GM12872 (cell line): ENCODE measurements around the gene XRCC3.

Experiments used
- TF ChIP-seq, protein P1 (sequence below): IDR thresholded peaks from 3 replicates; pipeline ENCODE4 v1.5.1; 2011; ENCODE audit warnings: low read depth, mild to moderate bottlenecking, low read length, moderate library complexity; ENCODE audit not compliant: insufficient read depth

Gene XRCC3

DNA sequence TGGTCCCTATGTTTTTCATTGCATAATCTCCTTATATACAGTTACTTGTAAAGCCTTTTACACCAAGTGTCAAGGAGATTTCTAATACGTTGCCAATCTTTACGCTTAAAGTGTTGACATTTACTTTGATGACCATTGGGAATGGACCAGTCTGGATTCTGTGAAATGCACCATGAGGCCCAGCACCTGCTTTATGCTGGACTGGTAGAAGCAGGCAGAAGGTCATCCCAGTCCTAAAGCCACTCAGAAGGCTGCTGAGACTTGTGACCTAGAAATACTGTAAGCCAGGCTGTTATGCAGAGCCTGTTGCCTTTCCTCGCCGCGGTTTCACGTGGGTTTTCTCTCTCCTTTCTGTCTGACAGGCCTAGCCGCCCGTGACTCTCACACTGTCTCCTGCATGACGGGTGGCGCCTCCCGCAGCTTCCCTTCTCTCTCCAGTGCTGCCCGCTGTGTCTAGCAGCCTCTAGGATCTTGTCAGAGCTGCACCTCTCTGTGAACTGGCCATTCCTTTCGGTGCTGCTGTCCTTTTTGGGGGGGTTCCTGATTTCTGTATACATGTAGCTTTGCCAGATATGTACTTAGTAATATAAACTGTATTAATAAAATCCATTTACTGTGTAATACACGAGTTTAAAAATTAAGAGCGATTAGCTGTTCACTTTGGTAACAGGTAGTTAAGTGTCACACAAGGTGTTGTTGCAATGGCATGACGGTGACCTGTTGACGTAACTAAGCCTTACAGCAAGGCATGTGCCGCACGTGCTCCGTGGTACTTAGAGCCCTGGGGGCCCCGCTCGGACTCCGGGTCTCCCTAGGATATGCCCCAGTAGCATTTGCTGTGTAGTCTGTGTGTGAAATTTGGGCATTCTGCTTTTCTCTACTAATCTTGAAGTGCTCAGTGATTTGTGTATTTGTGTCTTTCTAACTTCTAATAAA lies 29.7 kb downstream of the XRCC3 start:
- TF ChIP-seq, protein P1, sequence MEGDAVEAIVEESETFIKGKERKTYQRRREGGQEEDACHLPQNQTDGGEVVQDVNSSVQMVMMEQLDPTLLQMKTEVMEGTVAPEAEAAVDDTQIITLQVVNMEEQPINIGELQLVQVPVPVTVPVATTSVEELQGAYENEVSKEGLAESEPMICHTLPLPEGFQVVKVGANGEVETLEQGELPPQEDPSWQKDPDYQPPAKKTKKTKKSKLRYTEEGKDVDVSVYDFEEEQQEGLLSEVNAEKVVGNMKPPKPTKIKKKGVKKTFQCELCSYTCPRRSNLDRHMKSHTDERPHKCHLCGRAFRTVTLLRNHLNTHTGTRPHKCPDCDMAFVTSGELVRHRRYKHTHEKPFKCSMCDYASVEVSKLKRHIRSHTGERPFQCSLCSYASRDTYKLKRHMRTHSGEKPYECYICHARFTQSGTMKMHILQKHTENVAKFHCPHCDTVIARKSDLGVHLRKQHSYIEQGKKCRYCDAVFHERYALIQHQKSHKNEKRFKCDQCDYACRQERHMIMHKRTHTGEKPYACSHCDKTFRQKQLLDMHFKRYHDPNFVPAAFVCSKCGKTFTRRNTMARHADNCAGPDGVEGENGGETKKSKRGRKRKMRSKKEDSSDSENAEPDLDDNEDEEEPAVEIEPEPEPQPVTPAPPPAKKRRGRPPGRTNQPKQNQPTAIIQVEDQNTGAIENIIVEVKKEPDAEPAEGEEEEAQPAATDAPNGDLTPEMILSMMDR, result no peak

DNA sequence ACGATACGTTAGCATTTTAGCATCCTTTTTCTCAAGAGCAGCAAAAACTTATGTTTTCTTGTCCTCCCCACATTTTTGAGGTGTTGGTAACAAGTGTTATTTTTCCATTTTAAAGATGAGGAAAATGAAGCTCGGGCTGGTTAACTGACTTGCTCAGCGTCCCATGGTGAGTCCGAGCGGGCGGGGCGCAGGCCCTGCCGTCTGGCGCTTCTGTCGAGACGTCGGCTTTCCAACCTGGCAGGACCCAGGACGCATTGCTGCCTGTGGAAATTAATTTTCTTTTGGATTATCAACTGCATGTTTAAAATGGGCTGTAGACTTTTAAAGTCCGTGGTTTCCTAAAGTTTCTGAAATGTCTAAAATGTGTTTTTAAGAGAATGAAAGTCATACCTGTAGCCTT lies 30.4 kb downstream of the XRCC3 start:
- TF ChIP-seq, protein P1, result no peak

DNA sequence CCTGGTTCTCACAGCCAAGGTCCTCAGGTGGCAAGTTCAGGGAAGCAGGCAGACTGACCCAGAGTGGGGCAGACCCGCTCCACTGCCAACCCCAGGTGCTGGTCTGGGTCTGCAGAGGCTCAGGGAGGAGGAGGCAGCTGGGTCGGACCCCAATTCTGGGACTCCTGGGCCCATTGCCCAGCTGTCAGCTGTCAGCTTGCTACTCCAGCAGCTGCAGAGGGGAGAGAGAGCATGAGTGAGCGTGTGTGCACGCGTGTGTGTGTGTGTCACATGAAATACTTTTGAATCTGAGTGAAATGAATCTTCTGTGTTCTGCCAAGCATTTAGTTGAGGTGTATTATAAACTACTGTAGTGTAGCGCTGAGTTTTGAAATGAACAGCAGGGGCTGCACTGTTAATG lies 30.8 kb downstream of the XRCC3 start:
- TF ChIP-seq, protein P1, result no peak

DNA sequence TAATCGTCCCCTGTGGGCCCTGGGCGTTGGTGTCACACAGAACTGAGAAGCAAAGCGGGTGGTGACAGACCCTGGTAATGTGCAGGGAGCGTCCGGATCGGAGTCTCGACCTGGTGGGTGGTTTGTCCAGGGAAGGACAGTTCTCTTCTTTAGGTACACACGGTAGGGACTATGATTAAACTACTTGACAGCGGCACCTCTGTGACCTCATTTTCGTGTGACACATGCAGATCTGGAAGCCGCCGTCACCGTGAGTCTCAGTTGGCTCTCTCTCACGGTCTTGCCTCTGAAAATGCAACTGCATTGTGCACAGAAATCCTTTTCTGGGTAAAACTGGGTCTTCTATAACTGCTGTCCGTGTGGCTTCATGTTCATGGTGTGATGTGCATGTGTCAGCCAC lies 32.1 kb downstream of the XRCC3 start:
- TF ChIP-seq, protein P1, result no peak

DNA sequence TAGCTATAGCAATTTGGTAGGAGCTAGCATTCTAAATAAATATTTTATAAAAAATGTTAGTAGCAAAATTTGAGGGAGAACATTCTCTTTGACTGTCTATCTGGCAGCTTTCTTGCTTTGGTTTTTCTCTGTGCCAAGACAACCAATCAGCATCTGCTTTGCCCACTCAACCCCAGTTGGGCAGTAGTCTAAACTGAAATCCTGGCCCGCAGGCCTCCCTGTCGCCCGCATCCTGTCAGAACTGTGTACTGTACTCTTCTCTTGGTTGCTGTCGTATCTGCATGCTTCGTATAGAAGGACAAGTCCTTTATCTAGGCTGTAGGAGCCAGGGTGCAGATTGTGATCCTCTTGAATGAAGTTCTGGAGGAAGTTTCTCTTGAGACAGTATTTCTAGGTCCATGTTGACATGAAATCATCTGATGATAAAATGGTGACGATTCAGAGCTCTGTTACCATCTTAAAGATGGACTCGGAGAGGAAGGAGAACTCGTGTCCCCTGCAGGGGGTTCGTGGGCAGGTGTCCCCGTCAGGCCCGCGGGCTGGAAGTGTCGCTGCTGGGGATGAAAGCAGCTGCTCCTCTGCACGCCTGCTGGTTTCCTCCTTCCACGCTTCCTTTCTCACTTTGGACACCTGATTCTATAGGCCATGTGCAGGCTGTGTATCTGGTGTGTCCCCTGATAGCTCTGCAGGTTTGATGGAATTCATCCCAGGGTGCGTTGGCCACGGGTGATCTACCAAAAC lies 34.6 kb downstream of the XRCC3 start:
- TF ChIP-seq, protein P1, result no peak

DNA sequence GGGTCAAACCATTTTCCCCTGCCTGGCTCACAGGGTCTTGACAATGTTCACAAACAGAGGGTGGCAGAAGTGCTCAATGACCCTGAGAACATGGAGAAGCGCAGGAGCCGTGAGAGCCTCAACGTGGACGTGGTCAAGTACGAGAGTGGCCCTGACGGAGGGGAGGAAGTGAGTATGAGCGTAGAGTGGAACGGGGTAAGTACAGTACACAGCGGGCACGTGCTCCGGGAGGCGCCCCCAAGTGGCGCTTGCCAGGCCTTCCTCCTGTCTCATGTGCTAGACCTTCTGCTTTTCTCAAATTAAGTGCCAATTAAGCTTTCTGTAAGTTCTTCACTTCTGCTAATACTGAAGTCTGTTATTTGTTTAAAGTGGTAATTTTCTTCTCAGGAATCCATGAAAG lies 35.9 kb downstream of the XRCC3 start:
- TF ChIP-seq, protein P1, result peak; percentile 90

DNA sequence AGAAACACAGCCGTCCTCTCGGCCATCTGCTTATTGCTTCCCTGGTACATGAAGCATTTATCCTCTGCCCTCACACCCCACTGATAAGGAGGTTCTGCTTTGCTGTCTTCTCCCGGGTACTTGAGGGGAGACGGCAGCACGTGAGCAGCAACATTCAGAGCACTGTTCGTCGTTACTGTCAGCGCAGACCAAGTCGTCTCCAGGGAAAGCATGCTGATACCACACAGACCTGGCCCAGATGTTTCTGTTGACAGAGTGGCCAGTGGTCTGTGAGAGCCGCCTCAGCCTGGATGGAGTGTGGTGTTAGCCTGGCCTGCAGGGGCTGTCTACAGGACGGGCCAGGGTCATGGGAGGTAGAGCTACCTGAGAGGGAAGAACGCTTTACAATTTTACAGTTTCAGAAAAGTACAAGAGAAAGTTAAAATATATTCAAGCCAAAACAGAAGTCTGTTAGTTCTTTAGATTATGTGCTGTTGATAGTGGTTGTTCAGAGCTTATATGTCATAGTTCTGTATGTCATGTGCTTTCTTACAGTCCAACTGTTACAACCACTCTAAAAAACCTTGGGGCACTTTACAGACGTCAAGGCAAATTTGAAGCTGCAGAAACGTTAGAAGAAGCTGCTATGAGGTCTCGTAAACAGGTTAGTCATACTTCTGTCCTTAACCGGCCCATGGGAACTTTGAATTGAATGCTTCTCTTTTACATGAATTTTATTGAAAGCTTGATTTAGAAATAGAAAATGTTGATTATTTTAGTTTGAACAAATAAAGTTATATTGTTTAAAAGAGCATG lies 38.2 kb downstream of the XRCC3 start:
- TF ChIP-seq, protein P1, result no peak
